ENCODE data around the gene SLC35G3.
"Not testable (repeated sequence)": the region's sequence is repeated elsewhere in the genome, so short reads cannot be mapped to it uniquely, and the experiment has no call there.

SLC35G3 gene

DNA sequence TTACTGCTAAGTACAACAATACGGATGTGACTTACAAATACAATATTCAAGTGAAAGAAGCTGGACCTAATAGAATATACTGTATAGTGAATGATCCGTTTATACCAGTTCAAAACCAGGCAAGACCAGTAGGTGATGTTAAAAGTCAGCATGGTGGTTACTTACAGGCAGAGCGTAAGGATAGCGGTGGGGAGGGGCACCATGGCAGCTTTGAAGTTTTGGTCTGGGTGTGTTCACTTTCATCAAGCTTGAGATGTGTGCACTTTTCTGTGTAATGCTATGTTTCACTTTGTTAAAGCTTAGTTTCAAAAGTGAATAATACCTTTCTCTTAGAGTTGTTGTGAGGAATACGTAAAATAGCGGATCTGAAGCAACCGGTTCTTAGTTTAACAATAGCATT is 16.5 kb upstream of the SLC35G3 start:
- no peak for DNase-seq (ENCODE audit: low read depth)

DNA sequence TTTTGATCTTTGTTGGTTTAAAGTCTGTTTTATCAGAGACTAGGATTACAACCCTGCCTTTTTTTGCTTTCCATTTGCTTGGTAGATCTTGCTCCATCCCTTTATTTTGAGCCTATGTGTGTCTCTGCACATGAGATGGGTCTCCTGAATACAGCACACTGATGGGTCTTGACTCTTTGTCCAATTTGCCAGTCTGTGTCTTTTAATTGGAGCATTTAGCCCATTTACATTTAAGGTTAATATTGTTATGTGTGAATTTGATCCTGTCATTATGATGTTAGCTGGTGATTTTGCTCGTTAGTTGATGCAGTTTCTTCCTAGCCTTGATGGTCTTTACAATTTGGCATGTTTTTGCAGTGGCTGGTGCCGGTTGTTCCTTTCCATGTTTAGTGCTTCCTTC is 8.4 kb upstream of the SLC35G3 start:
- DNase-seq (ENCODE audit: low read depth), result not testable (repeated sequence)

DNA sequence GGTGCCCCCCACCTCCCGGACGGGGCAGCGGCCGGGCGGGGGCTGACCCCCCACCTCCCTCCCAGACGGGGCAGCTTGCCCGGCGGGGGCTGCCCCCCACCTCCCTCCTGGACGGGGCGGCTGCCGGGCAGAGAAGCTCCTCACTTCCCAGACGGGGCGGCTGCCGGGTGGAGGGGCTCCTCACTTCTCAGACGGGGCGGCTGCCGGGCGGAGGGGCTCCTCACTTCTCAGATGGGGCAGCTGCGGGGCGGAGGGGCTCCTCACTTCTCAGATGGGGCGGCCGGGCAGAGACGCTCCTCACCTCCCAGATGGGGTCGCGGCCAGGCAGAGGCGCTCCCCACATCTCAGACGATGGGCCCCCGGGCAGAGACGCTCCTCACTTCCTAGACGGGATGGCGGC is 869 bp upstream of the SLC35G3 start:
- not testable (repeated sequence) for DNase-seq (ENCODE audit: low read depth)

DNA sequence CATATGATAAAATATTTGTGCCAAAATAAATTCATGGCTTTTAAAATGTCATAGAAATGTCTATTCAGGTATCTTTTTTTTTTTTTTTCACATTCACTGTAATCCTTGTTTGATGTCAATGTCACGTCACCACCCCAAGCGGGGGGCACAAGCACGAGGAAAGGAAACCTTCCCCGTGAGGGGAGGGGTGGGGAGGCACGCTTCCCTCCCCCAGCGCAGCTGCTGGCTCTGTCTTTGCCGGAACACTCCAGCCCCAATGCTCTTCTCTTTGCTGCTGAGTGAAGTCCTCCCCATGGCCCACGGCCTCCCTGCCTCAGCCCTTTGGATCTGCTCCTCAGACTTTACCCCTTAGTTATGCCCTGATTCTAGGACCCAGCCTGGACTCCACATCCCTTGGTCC is 1.5 kb downstream of the SLC35G3 start:
- DNase-seq (ENCODE audit: low read depth), result no peak

DNA sequence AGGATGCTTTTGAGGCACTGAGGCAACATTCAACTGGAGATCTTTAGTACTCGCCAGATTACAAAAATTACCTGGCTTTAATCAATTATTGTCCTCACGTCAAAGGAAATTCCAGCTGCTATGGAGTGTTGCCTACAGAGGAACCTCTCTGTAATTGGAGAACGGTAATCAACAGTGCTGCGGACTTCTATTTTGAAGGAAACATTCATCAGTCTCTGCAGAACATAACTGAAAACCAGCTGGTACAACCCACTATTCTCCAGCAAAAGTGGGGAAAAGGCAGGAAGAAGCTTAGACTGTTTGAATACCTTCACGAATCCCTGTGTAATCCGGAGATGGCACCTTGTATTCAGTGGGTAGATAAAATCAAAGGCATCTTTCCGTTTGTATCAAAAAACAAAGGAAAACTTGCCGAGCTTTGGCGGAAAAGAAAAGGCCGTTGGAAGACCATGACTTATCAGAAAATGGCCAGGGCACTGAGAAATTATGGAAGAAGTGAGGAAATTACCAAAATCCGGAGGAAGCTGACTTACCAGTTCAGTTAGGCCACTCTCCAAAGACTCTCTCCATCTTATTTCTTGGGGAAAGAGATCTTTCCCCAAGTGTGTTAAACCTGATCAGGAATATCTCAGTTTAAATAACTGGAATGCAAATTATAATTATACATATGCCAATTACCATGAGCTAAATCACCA is 3.0 kb downstream of the SLC35G3 start:
- DNase-seq (ENCODE audit: low read depth), result no peak

DNA sequence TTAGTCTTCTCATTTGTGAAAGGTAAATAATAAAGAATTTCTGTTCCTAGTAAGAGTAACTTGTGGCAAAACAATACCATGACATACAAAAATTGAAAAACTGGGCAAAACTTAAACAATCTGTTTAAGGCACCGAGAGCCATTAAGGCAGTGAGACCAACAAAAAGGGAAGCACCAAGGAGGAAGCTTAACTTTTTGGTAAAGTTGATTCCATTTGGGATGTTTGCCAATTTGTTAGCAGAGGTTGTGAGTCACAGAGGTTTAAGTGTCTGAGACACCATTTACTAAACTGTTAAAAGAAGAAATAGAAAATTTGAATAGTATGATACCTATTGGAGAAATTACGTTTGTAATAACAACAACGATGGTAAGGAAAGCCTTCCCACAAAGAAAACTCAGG is 4.9 kb downstream of the SLC35G3 start:
- no peak for DNase-seq (ENCODE audit: low read depth)

DNA sequence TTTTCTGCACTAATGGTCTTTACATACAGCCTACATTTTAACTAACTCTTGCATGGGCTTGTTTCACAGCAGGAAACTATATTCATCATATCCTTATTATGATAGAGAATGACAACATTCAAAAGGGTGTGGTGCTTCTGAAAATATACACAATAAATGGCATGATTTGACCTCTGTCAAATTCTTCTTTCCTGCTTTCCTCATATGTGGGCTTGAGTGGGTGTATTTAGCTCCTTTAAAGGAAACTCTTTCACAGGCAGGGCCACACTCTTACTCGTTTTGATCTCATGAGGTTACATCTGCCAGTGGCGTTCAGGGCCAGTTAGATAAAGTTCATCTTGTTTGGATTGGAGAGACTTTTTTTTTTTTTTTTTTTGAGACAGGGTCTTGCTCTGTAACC is 6.1 kb downstream of the SLC35G3 start:
- no peak for DNase-seq (ENCODE audit: low read depth)

DNA sequence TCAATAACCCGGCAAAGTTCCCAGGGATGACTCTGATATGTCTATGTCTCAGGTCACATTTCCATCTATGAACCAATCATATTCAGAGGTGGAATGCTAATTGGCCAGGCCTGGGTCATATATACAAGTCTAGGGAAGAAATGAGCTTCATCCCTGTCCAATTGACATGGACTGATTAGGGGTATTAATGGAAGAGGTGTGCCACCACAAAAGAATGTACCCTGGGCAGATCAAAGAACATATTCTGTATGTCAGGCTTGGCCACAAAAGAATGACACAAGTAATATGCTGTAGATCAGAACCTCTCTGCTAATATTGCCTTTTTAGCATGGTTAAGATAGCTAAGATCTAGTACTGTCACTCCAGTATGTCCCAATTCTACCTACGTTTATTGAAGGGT is 6.7 kb downstream of the SLC35G3 start:
- DNase-seq (ENCODE audit: low read depth), result no peak

DNA sequence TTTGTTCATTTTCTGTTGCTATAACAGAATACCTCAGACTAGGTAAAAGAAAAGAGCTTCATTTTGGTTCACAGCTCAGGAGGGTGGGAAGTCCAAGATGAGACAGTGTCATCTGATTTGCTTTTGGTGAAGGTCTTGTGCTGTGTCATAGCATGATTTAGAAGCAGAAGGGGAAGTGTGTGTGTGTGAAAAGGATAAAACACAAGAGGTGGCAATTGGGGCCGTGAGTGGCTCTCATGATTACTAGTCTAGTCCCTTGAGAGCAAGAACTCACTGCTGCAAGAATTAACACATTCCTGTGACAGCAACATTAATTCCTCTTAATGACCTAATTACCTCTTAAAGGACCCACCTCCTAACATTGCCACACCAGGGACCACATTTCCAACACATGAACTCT is 8.3 kb downstream of the SLC35G3 start:
- DNase-seq (ENCODE audit: low read depth), result no peak

DNA sequence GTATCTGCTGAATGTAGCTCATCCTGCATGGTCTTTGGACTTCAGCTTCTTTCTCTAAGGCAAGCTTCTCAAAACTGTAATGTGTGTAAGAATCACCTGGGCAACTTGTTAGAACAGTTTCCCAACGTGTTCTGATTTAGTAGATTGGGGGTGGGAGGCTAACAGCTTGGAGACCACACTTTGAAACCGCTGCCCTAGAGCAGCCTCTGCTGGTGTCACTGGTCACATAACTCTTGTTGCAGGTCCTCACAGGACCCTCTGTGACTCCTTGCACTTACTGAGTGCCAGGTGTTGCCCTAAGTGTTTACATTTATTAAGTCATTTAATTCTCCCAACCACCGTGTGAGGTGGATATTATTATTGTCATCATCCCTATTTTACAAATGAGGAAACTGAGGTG is 9.9 kb downstream of the SLC35G3 start:
- DNase-seq (ENCODE audit: low read depth), result no peak

DNA sequence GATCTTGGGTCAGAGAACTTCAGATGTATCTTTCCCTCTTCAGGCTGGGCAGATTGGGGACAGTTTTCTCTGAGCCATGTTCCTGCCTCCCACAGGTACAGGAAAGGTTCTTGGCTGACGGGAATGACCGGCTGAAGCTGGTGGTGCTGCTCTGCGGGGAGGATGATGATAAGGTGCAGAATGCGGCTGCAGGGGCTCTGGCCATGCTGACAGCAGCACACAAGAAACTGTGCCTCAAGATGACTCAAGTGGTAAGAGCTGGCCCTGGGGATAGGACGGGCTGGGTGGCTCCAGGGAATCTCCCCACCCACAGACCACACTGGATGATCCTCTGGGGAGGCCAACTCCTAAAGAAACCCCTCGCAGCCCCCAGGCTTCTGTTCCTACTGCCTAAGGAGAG is 10.9 kb downstream of the SLC35G3 start:
- no peak for DNase-seq (ENCODE audit: low read depth)

DNA sequence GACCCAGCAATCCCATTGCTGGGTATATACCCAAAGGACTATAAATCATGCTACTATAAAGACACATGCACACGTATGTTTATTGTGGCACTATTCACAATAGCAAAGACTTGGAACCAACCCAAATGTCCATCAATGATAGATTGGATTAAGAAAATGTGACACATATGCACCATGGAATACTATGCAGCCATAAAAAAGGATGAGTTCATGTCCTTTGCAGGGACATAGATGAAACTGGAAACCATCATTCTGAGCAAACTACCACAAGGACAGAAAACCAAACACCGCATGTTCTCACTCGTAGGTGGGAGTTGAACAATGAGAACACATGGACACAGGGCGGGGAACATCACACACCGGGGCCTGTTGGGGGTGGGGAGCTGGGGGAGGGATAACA is 14.8 kb downstream of the SLC35G3 start:
- not testable (repeated sequence) for DNase-seq (ENCODE audit: low read depth)

DNA sequence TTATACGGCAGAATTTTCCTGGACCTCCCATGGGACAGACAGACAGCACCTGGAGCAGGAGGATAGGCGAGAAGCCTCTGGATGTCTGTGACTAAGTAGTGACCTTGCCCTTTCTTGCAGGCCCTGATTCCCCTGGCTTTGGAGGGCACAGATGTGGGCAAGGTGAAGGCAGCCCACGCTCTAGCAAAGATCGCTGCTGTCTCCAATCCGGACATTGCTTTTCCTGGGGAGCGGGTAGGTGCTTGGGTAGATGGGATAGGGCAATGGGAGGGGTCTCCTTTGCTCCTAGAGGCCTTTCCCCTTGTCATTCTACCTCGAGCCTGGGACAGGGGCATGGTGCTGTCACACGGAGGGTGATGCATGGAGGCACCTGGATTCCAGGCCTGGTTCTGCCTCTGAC is 17.3 kb downstream of the SLC35G3 start:
- DNase-seq (ENCODE audit: low read depth), result no peak

DNA sequence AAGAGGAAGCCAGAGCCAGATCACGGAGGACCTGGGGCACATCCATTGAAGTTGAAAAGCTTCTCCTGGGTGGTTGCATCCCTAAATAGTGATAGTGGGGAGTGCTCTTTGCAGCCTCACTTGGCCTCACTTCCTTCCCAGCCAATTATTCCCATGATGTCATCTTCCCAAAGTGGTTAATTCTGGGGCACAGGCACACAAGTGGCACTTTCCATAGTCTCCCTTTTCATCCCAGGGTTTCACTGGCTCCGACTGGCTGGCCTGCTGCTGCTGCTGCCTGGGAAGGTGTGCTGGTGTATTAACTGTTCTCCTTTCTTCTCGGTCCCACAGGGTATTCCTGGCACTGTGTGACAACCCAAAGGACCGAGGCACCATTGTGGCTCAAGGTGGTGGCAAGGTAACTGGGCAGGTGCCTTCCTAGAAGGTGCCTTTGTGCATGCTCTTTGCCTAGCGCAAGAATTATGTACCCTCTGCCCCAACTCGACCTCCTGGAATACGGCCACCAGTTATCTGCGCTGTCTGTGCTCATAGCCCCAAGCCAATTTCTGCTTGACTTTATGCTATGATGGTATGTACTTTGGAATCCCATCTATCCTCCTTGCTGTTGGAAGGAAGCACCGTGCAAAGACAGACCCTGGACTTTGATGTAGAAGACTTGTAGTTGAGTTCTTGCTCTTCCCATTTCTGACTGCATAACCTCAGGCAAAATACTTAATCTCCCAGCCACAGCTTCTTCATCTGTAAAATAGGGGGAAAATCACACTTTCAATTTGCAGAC is 18.4 kb downstream of the SLC35G3 start:
- DNase-seq (ENCODE audit: low read depth), result no peak

DNA sequence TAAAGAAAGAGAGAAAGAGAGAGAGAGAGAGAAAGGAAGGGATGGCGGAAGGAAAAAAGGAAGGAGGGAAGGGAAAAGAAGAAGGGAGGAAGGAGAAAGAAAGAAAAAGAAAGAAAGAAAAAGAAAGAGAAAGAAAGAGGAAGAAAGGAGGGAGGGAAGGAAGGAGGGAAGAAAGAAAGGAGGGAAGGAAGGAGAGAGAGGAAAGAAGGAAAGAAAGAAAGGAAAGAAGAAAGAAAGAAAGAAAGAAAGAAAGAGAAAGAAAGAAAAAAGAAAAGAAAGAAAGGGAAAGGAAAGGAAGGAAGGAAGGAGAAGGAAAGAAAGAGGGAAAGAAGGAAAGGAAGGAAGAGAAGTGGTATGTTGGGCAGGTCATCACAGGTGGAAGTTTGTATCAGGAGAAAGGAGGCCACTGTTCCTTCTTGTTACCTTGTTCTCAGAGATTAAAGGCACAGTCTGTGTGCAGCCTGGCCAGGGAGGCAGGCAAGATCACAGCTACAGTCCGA is 19.3 kb downstream of the SLC35G3 start:
- no peak for DNase-seq (ENCODE audit: low read depth)

DNA sequence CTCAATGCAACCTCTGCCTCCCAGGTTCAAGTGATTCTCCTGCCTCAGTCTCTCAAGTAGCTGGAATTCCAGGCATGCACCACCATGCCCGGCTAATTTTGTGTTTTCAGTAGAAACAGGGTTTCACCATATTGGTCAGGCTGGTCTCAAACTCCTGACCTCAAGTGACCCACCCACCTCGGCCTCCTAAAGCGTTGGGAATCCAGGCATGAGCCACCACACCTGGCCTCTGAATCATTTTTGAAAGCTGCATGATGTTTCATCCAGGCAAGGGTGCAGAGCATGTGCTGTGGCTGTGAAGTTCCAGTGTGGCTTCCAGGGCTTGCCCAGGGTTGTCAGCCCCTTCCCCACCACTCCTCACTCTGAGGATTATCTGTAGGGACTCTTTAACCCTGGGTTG is 21.9 kb downstream of the SLC35G3 start:
- not testable (repeated sequence) for DNase-seq (ENCODE audit: low read depth)

DNA sequence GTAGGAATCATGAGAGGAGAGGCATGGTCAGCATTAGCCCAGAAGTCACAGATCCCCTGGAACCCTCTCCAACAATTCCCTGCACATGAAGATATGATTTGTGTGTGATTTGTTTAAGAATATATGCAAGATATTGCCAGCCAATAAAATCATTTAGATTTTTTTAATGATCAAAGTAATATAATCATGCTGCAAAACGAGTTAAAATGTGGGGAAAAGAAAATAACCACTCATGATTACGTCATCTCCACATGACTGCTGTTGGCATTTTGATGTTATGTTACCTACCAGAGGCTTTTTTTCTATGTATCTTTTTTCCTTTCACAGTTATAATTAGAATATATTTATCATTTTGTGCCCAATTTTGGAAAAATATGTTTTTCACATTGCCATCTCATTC is 22.4 kb downstream of the SLC35G3 start:
- DNase-seq (ENCODE audit: low read depth), result no peak

DNA sequence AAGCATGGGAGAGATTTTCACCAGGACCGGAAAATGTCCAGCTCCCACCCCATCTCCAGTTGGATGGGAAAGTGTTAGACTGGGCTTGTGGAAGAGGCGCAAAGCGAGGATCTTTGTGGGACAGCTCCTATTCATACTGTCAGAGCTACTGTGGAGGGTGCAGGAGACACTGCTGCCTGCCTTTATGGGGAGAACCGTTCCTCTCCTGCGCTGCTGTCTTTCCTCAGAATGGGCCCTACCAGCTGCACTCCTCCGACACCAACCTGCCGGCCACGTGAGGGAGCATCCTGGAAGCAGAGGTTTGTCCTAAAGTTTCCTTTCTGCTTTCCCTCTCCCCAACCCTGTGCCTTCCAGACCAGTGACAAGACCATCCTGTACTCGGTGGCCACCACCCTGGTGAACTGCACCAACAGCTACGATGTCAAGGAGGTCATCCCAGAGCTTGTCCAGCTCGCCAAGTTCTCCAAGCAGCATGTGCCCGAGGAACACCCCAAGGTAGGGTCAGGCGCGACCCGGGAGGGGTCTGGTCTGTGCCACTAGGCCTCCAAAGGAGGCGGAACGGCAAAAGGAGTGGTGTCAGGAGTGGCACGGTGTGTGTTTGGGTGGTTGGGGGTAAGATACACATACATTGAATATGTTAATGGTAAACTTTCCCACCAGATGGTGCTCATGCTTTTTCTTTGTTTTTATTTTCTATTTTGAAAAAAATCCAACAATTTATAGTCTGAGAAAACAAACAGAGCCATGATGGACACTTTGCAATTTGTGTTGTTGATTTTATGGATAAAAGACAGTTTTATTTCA is 23.0 kb downstream of the SLC35G3 start:
- DNase-seq (ENCODE audit: low read depth), result no peak

DNA sequence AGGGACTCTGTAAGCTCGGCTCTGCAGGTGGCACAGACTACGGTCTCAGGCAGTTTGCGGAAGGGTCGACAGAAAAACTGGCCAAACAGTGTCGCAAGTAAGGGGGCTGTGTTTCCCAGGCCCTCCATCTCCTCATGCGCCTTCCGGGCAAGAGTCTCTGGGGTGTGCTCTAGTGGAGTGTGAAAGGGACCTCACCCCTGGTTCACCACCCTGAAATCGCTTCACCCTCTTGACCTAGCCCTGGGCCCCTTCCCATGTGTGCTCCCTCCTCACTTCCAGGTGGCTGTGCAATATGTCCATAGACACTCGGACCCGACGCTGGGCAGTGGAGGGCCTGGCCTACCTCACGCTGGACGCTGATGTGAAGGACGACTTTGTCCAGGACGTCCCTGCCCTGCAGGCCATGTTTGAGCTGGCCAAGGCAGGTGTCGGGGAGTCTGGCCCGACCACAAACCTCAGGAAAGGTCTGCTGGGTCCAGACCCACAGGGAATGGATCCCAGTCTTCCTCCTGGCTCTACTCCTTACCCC is 24.3 kb downstream of the SLC35G3 start:
- no peak for DNase-seq (ENCODE audit: low read depth)

DNA sequence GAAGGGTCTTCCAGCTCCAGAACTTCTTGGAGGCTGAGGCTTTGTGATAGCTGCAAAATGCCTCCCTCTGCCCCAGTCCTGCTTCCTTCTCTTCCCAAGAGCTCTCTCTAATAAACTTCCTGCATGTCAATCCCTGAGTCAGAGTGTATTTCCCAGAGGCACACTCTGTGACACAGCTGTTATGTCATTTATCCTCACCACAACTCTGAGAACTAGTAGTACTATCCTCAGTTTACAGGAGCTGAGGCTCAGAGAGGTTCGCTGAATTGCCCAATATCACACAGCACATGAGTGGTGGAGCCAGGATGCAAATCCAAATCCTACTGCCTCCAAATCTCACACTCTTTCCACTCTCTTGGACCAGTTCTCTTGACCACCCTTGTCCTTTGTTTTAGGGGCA is 26.5 kb downstream of the SLC35G3 start:
- DNase-seq (ENCODE audit: low read depth), result no peak

DNA sequence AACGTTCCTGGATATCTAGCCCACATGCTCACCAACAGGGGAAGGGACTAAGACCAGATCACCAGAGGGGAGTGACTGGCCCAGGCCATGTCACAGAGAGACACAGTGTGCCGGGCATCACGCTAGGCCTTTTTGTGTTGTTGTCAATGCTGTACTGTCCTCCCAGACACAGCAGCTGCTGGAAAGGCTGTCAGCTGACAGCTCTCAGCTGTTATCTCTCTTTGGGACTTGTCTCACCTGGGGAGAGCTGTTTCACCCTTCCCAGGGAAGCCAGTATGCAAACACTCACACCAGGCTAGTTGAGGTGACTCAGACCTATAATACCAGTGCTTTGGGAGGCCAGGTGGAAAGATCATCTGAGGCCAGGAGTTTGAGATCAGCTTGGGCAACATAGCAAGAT is 27.1 kb downstream of the SLC35G3 start:
- no peak for DNase-seq (ENCODE audit: low read depth)

DNA sequence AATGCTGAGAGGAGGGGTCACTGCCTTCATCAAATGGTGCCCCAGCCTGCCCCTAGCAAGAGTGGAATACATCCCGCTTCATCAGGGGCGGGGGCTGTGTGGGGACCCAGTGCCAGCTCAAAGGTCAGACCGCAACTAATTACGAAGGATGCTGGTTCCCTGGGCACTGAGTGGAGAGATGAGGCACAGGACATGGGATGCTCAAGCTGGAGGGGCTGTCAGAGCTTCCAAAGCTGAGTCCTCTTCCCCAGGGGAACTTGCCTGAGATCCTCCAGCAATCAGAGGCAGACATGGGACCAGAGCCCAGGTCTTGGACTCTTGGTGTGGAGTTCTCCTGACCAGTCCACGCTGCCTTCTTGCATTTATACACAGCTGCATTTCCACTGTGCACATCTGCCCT is 27.7 kb downstream of the SLC35G3 start:
- DNase-seq (ENCODE audit: low read depth), result no peak

DNA sequence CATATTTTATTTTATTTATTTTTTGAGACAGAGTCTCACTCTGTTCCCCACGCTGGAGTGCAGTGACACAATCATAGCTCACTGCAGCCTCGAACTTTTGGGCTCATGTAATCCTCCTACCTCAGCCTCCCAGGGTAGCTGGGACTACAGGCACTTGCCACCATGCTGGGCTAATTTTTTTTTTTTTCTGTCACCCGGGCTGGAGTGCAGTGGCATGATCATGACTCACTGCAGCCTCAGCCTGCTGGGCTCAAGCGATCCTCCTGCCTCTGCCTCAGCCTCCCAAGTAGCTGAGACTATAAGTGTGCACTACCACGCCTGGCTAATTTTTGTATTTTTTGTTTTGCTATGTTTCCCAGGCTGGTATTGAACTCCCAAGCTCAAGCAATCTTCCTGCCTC is 29.5 kb downstream of the SLC35G3 start:
- DNase-seq (ENCODE audit: low read depth), result no peak
